ENCODE results near the gene SYN1. TPM values are rescaled to one million over a fixed set of nuclear protein-coding genes. Genes with fewer than 3 reads are reported as not detected.
A peak's percentile ranks its signal among the peaks of the same experiment; 100 is the strongest.

The SYN1 gene
- total RNA-seq, 6 experiments from 2014 or later = 0.22 to 3.1 (median 0.37) TPM; not detected in 1

DNA sequence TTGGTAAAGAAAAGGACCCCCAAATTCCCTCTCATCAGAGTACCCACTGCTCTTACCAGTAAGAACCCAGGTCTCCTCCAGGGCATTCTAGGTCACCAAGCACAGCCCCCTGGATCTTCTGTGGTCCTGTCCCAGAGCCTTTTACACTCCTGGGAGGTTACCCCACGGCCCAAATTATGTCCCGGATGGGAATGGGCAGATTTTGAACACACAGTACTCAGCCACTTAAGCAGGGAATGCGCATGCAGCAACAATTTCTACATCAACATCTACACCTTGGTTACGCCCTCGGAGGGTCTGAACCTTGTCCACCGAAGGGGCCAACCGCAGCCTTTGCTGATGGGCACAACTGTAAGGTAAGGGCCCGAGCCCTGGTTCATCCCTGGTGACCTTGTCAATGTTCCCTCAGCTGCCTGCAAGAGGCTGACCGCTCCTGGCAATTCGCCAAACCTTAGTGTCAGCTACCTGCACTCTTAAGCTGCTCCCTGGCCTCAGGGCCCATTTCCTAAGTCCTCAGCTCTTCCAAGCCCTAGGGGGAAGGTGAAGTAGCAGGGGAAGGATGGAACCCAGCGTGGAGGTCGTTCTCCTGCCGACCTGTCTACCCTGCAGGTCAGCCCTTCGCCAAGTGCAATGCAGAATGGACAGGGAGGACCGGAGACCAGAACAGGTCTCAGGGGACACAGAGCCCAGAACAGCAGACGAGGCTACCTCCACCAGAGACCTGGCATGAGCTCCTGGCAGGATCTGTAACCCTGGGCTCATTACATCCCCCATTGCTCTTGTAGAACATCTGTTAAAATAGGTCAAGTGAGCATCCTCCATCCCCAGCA lies 31.5 kb downstream of the SYN1 start:
- H3K4me3 ChIP-seq = no peak overlapping the region
- TF ChIP-seq, protein P1, sequence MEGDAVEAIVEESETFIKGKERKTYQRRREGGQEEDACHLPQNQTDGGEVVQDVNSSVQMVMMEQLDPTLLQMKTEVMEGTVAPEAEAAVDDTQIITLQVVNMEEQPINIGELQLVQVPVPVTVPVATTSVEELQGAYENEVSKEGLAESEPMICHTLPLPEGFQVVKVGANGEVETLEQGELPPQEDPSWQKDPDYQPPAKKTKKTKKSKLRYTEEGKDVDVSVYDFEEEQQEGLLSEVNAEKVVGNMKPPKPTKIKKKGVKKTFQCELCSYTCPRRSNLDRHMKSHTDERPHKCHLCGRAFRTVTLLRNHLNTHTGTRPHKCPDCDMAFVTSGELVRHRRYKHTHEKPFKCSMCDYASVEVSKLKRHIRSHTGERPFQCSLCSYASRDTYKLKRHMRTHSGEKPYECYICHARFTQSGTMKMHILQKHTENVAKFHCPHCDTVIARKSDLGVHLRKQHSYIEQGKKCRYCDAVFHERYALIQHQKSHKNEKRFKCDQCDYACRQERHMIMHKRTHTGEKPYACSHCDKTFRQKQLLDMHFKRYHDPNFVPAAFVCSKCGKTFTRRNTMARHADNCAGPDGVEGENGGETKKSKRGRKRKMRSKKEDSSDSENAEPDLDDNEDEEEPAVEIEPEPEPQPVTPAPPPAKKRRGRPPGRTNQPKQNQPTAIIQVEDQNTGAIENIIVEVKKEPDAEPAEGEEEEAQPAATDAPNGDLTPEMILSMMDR (IDR thresholded peaks at IDR 0.05) = no peak
- TF ChIP-seq POLR2A (IDR thresholded peaks at IDR 0.05) = no peak
- H3K9me3 ChIP-seq = no peaks in the 10 kb centered on the region
- no peaks in the 10 kb centered on the region for H3K27me3 ChIP-seq
- WGBS (ENCODE audit: insufficient coverage, low coverage, low lambda C conversion rate, missing lambda C conversion rate) = 54% methylated on average over 2 of the region's 16 CpGs
- H3K36me3 ChIP-seq = no peaks in the 10 kb centered on the region
- ATAC-seq (no peak), DNase-seq (no peak)
- no peaks in the 10 kb centered on the region for H3K4me1 ChIP-seq
- H3K27ac ChIP-seq = no peak overlapping the region
- intact Hi-C loops (cut with DNase I) = no loop called here

DNA sequence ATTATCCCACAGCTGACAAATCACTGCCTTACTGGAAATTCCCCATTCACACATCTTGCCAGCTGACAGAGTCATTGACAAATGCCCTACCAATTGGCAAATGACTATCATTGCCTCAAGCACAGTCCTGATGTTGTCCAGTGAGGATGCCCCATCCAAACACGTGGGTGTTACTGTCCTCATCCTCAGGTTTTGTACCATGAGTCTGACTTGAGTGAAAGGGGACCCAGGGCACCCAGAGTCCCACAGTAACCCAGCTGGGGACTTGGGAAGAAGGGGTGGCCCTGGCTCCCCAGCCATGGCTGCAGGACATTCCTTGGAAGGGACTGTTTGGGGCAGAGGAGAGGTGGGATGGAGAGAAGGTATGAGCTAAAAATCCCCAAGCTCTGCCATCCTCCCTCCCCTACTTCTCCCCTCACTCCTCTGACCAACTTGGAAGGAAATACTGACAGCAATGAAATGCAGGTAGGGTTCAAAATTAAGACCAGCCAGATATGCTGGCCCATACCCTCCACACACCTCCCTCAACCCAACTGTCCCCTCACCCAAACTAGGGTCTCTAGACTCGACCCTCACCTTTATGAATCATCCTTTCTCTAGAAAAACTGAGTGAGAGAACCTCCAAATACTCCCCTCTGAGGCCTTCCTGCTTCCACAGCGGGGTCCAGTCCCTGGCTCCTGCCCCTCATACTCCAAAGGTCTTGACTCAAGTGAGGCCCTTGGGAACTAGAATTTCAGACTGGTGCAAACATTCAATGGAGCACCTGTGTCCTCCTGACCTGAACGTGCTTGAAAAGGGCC lies 32.4 kb downstream of the SYN1 start:
- no peaks in the 10 kb centered on the region for H3K9me3 ChIP-seq
- no peak overlapping the region for H3K27ac ChIP-seq
- intact Hi-C loops (cut with DNase I) = no loop called here
- H3K36me3 ChIP-seq = no peaks in the 10 kb centered on the region
- no peak overlapping the region for H3K4me3 ChIP-seq
- TF ChIP-seq, protein P1 (IDR thresholded peaks at IDR 0.05) = no peak
- no peak for TF ChIP-seq POLR2A (IDR thresholded peaks at IDR 0.05)
- DNase-seq (no peak), ATAC-seq (peak in 2 of 4 donors; percentile 19 to 50)
- H3K27me3 ChIP-seq = no peaks in the 10 kb centered on the region
- WGBS (ENCODE audit: insufficient coverage, low coverage, low lambda C conversion rate, missing lambda C conversion rate) = 35% methylated on average over 4 of the region's 4 CpGs
- no peaks in the 10 kb centered on the region for H3K4me1 ChIP-seq

DNA sequence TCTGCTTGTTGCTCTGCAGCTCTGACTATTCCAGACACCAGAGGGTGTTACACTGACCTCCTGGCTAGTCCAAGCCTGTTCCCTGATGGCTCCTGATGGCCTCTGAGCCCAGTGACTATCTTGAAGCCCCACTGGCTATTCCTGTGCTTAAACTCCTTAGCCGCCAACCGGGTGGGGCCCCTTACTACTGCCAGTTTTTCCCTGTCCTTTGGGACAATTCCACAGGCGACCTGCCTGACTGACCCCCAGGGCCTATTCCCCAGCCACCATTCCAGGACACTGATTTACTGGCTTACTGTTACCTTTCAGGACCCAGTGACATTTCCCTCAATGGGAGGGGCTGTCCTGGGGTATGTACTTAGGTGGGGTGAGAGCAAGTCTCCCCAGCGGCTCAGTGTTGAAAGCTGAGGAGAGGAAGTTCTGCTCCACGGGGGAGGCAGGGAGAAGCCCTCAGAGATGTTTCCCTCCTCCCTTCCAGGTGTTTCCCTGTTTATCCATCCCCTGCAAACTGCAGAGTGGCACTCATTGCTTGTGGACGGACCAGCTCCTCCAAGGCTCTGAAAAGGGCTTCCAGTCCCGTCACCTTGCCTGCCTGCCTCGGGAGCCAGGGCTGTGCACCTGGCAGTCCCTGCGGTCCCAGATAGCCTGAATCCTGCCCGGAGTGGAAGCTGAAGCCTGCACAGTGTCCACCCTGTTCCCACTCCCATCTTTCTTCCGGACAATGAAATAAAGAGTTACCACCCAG lies 33.4 kb downstream of the SYN1 start:
- no peak for ATAC-seq
- 55% methylated on average over 5 of the region's 11 CpGs for WGBS (ENCODE audit: insufficient coverage, low coverage, low lambda C conversion rate, missing lambda C conversion rate)
- Histone ChIP-seq H3K36me3 (no peaks in the 10 kb centered on the region), H3K27ac (no peak overlapping the region), H3K9me3 (no peaks in the 10 kb centered on the region), H3K4me1 (no peaks in the 10 kb centered on the region), H3K27me3 (peaks cover 0 to 7% of the 10 kb centered on the region in 2 donors), H3K4me3 (no peak overlapping the region)
- TF ChIP-seq, protein P1 (IDR thresholded peaks at IDR 0.05) = no peak
- TF ChIP-seq POLR2A (IDR thresholded peaks at IDR 0.05) = no peak
- intact Hi-C loops (cut with DNase I) = no loop called here
- no peak for DNase-seq

DNA sequence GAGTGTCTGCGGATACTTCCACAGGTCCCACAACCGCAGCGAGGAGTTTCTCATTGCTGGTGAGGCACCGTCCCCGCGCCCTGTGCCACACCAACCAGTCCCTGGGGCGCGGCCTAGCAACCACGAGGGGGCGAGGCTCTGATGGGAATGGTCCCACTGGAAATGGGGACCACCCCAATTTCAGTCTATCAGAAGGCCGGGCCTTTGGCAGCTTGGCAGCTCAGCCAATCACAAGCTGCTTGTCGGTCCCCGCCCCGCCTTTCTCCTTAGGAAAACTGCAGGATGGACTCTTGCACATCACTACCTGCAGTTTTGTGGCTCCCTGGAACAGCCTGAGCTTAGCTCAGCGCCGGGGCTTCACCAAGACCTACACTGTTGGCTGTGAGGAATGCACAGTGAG lies 34.4 kb downstream of the SYN1 start:
- H3K4me1 ChIP-seq = no peaks in the 10 kb centered on the region
- H3K36me3 ChIP-seq = no peaks in the 10 kb centered on the region
- peaks cover 0 to 7% of the 10 kb centered on the region in 2 donors for H3K27me3 ChIP-seq
- intact Hi-C loops (cut with DNase I) = no loop called here
- no peak for DNase-seq
- TF ChIP-seq, protein P1 (IDR thresholded peaks at IDR 0.05) = no peak
- no peak for TF ChIP-seq POLR2A (IDR thresholded peaks at IDR 0.05)
- no peaks in the 10 kb centered on the region for H3K9me3 ChIP-seq
- H3K4me3 ChIP-seq = no peak overlapping the region
- WGBS (ENCODE audit: insufficient coverage, low coverage, low lambda C conversion rate, missing lambda C conversion rate) = 58% methylated on average over 13 of the region's 16 CpGs
- ATAC-seq = no peak
- H3K27ac ChIP-seq = no peak overlapping the region
